GM11168 (cell line): Measurements from ENCODE around the gene ABCB1.
"Not testable (repeated sequence)": the region's sequence is repeated elsewhere in the genome, so short reads cannot be mapped to it uniquely, and the experiment has no call there.

Source experiments
- in situ Hi-C: fragments of 300-500 bp; cut with MboI; formaldehyde crosslinking; loops from one replicate; pipeline ENCODE4 v1.12.0; 2022; ENCODE audit warnings: low sequenced_read_pairs; ENCODE audit not compliant: unreplicated experiment

Gene ABCB1

DNA sequence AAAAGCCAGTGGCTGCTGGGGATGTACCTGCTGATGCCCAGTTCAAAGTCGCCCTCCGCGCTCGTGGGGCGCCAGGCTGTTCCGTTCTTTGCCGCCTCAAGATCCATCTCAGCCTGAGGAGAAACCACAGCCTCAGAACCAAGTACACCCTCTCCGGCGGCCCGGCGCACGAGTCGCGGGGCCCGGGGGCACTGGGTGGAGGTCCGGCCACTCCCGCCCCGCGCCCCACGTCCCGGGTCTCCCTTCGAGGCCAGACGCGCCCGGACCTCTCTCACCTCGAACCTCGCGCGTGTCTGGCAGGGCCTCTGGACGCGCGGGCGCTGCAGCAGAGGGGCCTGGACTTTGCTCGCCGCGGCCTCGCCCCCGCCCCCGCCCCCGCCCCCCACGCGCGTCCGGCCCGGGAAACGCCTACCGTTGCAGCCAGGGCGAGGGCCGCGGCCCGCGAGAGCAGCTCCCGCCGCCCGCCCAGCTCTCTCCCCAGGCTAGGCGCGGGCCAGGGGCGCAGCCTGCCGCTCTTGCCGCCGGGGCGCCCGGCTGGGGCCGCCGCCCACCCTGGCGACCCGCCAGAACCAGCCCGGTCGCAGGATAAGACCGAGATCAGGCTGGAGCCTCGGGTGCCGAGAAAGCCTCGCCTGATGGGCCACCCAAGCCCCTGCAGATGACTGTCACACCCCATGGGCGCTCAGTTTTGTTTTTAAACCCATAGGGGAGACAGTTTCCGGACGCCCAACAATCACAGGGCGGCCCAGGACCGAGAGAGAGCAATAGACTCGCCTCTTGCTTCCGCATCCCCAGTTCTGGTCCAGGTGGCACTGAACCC, 125.1 kb downstream of the ABCB1 start, which contains the start of gene ABCB4:
ABCB4 (minus strand) TSS at position 322 of the 820 bp plus-strand sequence; CDS start at position 107, 215 bp downstream.
- in situ Hi-C loops, result no loop called here

DNA sequence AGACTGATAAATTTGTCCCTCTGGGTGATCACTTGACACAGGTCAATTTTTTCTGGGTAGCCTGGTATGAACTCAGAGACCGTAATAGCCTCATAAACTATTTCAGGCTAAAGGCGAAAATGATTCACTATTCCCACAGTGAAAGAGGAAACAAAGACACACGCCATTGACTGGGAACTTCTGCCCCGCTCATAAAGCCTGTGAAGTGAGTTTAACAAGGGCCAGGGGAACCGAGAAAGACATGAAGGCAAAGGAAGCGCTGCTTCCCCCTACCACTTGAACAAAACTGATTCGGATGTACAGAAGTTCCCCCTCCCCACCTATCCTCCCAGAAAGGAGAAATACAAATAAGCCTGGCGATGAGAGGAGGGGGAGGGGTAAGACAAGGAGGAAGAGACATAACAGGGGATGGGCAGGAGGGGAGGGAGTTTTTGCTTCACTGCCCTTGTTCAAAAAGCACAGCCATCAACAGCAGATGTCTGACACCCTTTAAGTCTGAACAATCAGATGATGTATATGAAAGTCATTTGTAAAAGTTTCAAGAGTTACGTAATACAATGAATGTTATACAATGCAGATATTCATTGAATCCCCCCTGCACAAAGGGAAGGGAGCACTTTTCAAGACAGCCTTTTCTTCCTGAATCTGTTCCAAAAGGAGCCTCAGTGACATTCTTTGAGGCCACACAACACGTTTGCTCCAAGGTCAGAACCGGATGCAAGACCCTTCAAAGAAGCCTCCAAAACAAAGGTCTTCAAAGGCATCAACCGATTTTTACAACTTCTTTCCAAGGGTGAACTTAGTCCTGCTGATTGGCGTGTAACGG, 125.9 kb downstream of the ABCB1 start:
- in situ Hi-C loops, result no loop called here

DNA sequence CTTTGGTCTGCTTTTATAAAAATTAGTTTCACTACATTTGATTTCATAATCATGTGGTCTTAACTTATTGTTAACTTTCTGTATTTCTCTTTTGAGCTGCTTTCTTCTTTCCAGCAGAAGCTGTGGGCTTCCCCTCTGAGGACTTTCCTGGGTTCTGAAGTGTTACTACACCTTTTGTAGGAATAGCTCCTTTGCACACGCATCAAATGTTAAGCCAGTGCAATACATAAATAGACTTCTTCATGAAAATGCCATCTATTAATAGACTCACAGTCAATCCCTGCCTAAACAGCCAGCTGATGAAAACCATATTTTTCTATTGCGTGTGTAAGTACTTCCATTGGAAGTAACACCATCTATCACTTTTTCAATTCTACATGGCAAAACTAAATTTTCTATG, 126.7 kb downstream of the ABCB1 start:
- in situ Hi-C loops, result no loop called here

DNA sequence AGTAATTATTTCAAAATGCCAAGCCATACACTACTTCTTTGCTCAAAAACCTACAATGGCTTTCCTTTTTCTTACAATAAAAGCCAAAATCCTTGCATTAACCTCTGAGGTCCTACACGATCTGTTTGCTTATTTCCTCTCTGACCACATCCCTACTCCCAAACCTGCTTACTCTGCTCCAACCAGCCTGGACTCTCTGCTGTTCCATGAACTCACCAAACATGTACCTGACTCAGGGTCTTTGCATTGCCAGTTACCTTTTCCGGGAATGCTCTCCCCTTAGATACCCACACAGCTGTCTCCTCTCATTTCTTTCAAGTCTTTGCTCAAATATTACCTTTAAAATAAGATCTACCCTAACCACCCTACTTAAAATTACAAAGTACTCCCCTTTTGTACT, 127.5 kb downstream of the ABCB1 start:
- in situ Hi-C loops, result no loop called here

DNA sequence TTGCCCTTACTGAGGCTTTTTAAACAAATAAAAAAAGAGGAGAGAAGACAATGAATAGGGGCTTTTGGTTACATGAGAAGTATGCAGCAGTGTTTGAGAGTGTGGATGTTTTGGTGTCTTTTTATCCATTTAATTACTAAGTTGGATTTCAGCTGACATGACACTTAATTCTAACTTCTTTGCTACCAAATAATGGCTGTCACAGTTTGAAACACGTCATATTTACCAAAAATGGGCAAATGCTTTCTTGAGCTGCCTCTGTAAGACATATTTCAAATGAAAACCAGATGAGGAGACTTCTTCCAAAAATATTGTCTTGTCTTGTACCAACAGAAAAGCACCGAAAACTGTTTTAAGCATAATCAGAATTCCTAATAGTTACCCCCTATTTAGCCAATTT, 129.2 kb downstream of the ABCB1 start:
- in situ Hi-C loops, result no loop called here

DNA sequence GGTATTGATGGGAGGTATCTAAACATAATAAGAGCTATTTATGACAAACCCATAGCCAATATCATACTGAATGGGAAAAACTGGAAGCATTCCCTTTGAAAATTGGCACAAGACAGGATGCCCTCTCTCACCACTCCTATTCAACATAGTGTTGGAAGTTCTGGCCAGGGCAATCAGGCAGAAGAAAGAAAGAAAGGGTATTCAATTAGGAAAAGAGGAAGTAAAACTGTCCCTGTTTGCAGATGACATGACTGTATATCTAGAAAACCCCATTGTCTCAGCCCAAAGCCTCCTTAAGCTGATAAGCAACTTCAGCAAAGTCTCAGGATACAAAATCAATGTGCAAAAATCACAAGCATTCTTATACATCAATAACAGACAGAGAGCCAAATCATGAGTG, 131.5 kb downstream of the ABCB1 start:
- in situ Hi-C loops, result not testable (repeated sequence)

DNA sequence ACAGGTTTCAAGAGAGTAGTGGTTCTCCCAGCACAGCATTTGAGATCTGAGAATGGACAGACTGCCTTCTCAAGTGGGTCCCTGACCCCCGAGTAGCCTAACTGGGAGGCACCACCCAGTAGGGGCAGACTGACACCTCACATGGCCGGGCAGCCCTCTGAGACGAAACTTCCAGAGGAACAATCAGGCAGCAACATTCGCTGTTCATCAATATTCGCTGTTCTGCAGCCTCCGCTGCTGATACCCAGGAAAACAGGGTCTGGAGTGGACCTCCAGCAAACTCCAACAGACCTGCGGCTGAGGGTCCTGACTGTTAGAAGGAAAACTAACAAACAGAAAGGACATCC, 135.2 kb downstream of the ABCB1 start:
- in situ Hi-C loops, result not testable (repeated sequence)

DNA sequence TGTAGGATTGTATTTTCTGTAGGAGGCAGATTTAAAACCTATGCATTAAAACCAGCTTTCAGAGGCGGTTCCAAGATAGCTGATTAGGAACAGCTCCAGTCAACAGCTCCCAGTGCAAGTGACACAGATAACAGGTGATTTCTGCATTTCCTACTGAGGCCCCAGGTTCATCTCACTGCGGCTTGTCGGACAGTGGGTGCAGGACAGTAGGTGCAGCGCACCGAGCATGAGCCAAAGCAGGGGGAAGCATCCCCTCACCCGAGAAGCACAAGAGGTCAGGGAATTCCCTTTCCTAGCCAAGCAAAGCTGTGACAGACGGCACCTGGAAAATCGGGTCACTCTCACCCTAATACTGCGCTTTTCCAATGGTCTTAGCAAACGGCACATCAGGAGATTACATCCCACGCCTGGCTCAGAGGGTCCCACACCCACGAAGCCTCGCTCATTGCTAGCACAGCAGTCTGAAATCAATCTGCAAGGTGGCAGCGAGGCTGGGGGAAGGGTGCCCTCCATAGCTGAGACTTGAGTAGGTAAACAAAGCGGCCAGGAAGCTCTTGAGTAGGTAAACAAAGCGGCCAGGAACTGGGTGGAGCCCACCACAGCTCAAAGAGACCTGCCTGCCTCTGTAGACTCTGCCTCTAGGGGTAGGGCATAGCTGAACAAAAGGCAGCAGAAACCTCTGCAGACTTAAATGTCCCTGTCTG, 135.7 kb downstream of the ABCB1 start:
- in situ Hi-C loops, result not testable (repeated sequence)

DNA sequence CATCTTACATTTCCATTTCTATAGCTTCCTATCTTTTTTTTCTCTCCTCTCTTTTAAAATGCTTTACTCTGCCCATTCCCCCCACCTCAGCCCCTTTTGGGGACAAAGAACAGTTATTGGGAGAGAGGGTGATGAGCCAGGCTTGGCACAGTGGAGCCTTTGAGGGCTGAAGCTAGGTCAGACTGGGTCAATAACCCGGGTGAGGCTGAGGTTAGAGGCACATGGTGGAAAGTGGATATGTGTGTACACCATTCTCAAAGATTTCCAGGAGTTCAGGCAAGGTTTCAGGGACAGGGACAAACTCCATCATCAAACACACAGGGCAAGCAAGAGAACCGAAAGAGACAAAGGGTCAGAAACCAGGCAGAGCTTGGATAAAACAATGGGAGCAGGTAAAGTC, 136.7 kb downstream of the ABCB1 start:
- in situ Hi-C loops, result no loop called here

DNA sequence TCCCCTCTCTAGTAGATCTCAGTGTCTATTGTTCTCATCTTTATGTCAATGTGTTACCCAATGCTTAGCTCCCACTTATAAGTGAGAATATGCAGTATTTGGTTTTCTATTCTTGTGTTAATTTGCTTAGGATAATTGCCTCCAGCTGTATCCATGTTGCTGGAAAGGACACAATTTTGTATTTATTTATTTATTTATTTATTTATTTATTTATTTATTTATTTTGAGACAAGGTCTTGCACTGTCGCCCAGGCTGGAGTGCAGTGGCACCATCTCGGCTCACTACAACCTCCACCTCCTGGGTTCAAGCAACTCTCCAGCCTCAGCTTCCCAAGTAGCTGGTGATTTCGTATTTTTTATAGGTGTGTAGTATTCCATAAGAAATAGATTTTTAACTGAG, 140.2 kb downstream of the ABCB1 start:
- in situ Hi-C loops, result not testable (repeated sequence)

DNA sequence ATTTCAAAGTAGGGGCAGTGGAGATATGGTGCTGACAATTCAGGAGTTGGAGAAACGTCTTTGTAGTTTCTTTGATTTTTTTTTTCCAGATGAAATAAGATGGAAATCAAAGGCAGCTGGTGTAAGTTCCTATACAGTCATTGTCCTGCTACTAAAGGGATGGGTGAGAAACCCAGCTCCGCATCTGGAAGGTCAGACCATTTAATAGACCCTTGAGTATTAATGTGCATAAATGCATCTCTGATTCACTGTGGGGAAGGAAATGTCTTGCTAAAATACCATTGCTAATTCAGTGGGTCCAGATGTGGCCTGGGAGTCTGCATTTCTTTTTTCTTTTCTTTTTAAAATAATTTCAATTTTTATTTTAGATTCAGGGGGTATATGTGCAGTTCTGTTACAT, 140.7 kb downstream of the ABCB1 start:
- in situ Hi-C loops, result no loop called here

DNA sequence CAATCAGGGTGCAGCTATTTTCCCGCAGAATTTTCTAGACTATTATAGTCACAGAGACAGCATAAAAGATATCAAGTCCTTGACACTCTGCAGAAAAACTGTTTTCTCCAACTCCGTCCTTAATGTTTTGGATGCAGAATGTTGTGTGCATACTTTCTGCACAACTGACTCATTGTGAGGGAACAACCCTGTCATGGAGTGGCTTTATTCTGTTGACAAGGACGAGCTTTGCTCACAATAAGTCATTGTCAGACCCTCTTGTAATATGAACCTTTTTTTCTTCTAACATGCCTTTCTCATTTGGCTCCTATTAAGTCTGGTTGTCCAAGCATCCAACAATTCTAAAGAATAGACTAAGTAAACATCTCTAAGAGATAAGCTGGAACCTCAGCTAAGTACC, 142.5 kb downstream of the ABCB1 start:
- in situ Hi-C loops, result no loop called here

DNA sequence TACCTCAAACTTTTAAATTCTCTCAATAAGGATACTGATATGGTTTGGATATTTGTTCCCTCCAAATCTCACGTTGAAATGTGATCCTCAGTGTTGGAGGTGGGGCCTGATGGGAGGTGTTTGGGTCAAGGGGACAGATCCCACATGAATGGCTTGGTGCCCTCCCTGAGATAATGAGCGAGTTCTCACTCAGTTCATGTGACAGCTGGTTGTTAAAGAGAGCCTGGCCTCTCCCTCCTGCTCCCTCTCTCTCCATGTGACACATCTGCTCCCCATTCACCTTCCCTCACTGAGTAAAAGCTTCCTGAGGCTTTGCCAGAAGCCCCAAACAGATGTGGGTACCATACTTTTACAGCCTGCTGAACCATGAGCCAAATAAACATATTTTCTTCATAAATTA, 144.4 kb downstream of the ABCB1 start:
- in situ Hi-C loops, result no loop called here
